ENCODE data around the gene DTL.

DTL gene

GRCh38 chr1:212035835-212036605 is 472 bp downstream of the DTL start:
- DNase-seq, result no peak

- DNase-seq, result no peak
These were observed 2.4 kb downstream of the DTL start for GRCh38 chr1:212037900-212038299.

GRCh38 chr1:212039622-212040021 is 4.1 kb downstream of the DTL start:
- DNase-seq, result no peak

GRCh38 chr1:212040629-212041412 is 5.3 kb downstream of the DTL start:
- no peak for DNase-seq

GRCh38 chr1:212042436-212042835 is 6.9 kb downstream of the DTL start:
- DNase-seq, result no peak

GRCh38 chr1:212044851-212045250 is 9.3 kb downstream of the DTL start:
- DNase-seq, result no peak

- DNase-seq, result no peak
These were observed 10.4 kb downstream of the DTL start for GRCh38 chr1:212045981-212046380.

- DNase-seq, result no peak
These were observed 18.4 kb downstream of the DTL start for GRCh38 chr1:212053993-212054392.

GRCh38 chr1:212055333-212055732 is 19.8 kb downstream of the DTL start:
- DNase-seq, result no peak

GRCh38 chr1:212060632-212061472 is 25.3 kb downstream of the DTL start:
- no peak for DNase-seq

GRCh38 chr1:212062832-212063438 is 27.4 kb downstream of the DTL start:
- DNase-seq, result no peak

GRCh38 chr1:212067787-212068186 is 32.2 kb downstream of the DTL start:
- no peak for DNase-seq

- no peak for DNase-seq
These were observed 35.3 kb downstream of the DTL start for GRCh38 chr1:212070720-212071302.

GRCh38 chr1:212072047-212072446 is 36.5 kb downstream of the DTL start:
- DNase-seq, result no peak

GRCh38 chr1:212073490-212073889 is 37.9 kb downstream of the DTL start:
- no peak for DNase-seq

- DNase-seq, result no peak
These were observed 38.8 kb downstream of the DTL start for GRCh38 chr1:212074313-212074712.

- DNase-seq, result no peak
These were observed 39.3 kb downstream of the DTL start for GRCh38 chr1:212074856-212075255.

- DNase-seq, result no peak
These were observed 41.5 kb downstream of the DTL start for GRCh38 chr1:212077028-212077427.

GRCh38 chr1:212078826-212079225 is 43.3 kb downstream of the DTL start:
- no peak for DNase-seq

- DNase-seq, result no peak
These were observed 47.3 kb downstream of the DTL start for GRCh38 chr1:212082765-212083406.

GRCh38 chr1:212089560-212090163 is 54.1 kb downstream of the DTL start:
- DNase-seq, result no peak
